NCI-H2029 treated with DMSO at 0.1 percent for 48 hours (cell line): ENCODE measurements around the gene MED22.
"Not testable (repeated sequence)": the region's sequence is repeated elsewhere in the genome, so short reads cannot be mapped to it uniquely, and the experiment has no call there.

Experiments used
- DNase-seq: peaks from one replicate; lab custom pipeline; 2025; lab: John Stamatoyannopoulos, UW

MED22 gene

DNA sequence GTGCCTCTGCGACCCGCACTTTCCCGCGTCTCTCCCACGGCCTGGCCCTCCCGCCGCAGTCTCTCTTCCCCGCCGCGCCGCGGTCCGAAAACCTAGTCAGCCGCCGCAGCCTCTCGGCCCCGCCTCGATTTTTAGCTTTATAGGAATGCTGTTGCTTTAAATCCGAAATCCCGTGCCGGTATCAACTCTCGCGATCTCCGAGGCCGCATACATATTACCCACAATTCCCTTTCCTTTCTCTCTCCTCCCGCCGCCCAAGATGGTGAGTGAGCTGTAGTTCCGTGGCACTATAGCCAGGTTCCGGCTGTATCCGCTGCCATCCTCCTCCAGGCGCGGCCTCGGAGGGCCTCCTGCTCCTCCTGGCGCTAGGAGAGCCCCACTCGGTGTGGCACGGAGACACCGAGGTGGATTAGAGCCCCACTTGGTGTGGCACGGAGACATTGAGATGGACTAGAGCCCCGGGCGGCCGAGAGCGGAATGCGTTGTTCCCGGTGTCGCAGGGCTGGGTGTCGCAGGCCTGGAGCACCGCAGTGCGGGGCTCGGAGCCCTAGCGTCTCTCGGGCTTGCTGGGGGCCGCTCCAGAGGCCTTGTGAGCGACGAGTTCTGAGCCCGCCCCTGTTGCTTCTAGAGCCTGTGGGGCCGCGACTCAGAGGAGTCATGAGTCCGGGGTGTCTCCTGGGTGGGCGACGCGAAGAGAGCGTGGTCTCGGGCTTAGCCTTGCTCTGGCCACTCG lies at the start of gene MED22, which contains the start of gene RPL7A:
TSS of gene MED22 (minus strand) at position 147 of the 733 bp plus-strand sequence. CDS start 1,469 bp downstream, outside the sequence.
TSS of gene RPL7A (plus strand) at position 234 of the 733 bp plus-strand sequence. CDS start at position 260, 26 bp downstream.
- DNase-seq = peak; percentile 95

DNA sequence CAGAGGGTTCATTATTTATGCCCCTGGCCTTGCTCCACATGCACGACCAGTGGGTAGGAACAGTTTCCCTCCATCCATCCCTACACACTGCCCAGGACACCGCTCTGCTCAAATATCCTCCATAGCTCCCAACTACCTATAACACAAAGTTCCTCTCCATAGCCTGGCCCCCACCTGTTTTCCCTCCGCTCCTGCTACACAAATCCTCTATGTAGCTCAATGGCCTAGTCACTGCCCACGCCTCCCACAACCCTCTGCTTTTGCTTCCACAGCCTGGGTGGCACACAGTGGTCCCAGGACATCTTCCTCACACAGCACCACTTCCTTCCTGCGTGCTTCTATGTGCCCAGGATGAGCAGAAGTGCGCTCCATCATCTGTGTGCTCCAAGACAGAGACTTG lies 49.4 kb upstream of the MED22 start:
- no peak for DNase-seq

DNA sequence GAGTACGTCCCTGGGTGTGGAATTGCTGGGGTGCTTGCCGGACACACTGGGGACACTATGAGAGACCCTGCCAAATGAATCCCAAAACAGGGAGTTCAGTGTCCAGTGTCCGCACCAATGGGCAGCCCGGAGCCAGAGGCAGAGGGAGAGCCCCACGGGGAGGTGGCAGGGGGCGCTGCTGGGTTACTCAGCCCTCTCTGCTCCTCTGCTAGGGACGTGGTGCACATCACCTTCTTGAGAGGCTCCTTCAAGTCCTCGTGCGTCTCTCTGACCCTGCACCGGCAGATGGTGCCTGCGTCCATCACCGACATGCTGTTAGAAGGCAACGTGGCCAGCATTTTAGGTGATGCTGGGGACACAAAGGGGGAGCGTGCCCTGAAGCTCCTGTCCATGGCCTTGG lies 49.0 kb upstream of the MED22 start:
- no peak for DNase-seq

DNA sequence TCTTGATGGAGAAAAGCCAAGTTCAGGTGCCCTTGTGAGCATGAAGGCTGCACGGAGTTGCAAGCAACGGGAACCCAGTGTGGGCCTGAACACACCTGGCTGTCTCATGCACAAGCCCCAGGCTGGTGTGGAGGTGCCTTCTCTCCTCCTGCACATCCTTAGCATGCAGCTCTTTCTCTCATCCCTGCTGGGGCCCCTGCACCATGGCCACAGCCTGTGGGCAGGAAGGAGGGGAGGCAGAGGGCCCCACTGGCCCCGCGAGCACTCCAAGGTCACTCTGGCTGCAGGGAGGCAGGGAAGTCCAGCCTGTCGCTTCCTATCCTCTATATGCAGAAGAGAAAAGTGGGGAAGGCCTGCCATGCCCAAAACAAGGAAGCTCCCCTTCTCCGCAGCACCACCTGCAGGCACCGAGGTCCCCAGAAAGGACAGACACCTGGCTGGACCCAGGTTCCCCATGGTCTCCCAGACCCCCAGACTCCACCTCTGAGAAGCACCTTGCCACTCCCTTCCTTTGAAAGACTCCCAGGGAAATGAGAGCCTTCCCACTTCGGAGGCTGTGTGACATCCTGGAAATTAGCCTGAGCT lies 46.8 kb upstream of the MED22 start:
- no peak for DNase-seq

DNA sequence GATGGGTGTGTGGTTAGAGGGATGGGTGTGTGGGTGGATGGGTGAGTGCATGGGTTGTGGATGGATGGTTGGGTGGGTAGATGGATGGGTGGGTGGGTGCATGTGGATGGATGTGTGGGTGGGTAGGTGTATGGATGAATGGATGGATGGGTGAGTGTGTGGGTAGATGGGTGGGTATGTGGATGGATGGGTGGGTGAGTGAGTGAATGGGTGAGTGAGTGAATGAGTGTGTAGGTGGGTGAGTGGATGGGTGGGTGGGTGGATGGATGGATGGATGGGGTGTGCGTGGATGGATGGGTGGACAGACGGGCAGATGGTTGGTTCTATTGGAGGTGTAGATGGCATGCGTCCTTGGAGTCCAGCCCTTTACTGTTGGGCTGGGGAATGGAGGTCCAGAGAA lies 45.5 kb upstream of the MED22 start:
- DNase-seq = no peak

DNA sequence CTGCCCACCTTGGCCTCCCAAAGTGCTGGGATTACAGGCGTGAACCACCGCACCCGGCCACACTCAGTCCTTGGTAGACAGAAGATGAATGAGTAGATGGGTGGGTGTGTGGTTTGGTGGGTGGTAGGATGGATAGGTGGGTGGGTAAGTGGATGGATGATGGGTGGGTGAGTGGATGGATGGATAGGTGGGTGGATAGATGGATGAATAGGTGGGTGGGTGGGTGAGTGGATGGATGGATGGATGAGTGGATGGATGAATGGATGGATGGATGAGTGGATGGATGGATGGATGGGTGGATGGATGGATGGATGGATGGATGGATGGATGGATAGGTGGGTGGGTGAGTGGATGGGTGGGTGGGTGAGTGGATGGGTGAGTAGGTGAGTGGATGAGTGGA lies 44.4 kb upstream of the MED22 start:
- not testable (repeated sequence) for DNase-seq

DNA sequence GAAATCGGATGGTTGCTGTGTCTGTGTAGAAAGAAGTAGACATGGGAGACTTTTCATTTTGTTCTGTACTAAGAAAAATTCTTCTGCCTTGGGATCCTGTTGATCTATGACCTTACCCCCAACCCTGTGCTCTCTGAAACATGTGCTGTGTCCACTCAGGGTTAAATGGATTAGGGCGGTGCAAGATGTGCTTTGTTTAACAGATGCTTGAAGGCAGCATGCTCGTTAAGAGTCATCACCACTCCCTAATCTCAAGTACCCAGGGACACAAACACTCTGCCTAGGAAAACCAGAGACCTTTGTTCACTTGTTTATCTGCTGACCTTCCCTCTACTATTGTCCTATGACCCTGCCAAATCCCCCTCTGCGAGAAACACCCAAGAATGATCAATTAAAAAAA lies 43.5 kb upstream of the MED22 start:
- not testable (repeated sequence) for DNase-seq

DNA sequence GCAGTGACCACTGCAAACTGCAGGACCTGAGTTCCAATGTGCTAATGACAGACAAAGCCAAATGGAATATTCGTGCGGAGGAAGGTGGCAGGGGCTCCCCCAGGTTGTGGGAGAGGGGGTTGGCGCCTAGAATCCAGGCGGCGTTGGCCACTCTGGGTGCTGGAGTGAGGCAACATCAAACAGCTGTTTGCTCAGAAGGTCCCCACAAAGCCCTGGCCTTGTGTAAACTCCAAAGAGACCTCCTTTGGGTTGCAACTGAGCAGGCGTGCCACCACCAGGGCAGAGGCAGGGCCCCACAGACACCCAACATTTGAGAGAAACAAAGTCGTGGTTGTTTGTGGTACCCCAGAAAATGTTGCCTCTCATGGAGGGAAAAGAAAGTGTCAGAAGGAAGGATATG lies 42.8 kb upstream of the MED22 start:
- no peak for DNase-seq

DNA sequence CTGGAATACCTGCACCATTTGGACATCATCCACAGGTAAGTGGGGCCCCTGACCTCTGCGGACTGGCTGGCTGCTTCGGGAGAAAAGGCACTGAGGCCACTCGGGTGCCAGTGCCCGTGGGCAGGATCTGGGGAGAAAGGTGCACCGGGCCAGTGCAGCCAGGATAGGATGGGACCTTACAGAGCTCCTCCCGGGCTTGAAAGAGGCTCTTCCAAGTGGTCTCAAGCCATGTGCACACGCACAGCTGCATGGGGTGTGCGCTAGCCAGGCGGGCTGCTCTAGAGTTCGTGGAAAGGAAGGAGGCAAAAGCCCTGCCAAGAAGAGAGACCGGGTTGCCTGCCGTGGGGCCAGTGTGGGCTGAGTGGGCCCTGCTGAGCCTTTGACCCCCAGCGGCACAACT lies 41.6 kb upstream of the MED22 start:
- no peak for DNase-seq

DNA sequence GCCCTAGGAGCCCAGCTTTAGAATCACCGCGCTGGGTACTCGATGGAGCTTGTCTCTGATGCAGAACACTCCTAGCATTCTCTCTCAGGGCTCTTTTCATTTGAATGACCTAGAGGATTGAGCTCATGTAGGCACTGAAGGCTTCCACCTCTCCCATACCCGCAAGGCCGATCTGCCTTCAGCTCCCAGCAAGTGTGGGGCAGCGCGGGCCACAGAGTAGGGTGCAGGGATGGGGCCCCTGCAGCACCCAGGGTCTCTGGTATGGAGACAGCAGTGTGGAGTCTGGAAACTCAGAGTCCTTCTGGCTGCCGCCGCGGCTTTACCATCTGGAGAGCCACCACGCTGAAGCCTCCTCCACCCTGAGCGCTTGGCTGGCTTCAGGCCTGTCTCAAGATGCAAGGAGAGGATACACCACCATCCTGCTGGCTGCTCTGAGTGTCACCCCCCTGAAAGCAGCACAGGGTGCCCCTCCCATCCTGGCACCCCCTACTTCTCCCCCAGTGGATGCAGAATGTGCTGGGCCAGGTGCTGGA lies 41.2 kb upstream of the MED22 start:
- DNase-seq = no peak

DNA sequence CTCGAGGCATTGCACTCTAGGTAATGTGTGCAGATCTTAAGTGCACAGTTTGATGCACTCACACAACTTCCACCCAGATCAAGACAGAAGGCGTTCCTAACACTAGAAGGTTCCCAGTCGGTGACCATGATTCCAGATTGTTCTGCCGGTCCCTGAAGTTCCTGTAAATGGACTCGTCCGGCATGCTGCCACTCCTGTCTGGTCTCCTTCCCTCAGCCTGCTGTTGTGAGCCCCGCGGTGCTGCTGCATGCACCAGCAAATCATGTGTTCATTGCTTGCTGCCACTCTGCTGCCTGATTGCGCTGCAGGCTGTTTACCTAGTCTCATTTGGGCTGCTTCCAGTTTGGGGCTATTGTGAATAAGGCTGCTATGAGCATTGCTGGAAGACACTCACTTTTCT lies 39.7 kb upstream of the MED22 start:
- no peak for DNase-seq

DNA sequence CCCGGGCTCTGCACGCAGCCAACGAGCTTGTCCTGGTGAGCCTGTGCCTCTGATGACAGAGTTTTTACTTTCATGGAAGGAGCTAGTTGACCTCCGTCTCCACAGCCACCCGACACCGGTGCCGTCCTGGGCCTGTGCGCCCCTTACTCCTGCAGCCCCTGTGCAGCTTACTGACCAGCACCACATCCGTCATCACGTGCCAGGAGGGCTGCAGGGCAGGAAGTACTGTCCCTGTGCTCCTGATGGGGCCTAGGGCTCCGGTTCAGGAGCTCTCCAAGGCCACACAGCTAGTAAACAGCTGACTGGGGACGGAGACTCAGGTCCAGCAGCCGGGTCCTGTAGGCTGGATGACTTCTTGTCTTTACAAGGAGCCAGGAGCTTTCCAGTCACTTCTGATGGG lies 38.4 kb upstream of the MED22 start:
- no peak for DNase-seq

DNA sequence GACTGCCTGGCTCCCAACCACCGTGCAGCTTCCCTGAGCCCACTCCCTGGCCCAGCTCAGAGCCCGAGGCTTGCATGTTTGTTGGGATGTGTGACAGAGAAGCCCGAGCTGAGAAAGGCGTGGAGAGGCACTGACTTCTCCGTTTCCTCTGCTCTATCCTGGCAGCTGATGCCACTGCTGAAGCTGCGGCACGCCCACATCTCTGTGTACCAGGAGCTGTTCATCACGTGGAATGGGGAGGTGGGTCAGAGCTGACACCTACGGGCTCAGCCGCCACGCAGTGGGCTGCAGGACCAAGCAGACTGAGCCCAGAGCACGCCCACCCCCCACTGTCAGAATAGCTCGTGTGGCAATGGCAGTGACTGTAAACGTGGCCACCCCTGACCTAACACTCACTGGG lies 37.5 kb upstream of the MED22 start:
- DNase-seq = no peak

DNA sequence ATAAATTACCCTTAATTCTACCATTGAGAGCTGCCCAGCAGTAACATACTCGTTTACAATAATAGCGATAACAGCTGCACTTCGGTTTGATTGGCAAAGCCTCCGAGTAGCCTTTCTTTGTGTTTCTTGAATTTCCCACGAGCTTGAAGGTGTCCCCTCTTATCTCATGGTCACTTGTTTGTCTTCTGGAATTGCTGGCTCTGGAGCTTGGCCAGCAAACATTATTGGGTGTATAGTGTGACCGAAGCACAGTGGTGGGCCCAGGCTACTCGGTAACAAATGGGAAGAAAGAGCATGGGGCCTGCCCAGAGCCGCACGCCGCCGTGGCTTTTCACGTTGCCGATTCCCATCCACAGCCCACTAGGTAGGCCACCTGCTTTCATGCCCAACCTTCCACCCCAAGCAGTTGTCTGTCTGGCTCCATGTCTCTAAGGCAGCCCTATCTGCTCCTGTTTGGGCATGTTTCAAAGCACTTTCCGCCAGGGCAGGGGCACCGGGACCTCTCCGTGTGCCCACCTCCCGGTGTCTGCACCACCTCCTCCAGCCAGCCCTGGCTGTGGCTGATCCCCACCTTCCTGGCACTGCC lies 36.9 kb upstream of the MED22 start:
- DNase-seq = no peak

DNA sequence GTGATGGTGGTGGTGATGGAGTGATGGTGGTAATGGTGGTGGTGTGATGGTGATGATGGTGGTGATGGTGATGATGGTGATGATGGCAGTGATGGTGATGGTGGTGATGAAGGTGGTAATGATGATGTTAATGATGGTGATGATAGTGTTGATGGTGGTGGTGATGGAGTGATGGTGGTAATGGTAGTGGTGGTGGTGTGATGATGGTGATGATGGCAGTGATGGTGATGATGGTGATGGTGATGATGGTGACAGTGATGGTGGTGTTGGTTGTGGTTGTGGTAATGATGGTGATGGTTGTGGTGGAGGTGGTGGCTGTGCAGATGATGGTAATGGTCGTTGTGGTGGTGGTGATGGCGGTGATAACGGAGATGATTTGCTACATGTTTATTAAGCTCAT lies 35.5 kb upstream of the MED22 start:
- no peak for DNase-seq

DNA sequence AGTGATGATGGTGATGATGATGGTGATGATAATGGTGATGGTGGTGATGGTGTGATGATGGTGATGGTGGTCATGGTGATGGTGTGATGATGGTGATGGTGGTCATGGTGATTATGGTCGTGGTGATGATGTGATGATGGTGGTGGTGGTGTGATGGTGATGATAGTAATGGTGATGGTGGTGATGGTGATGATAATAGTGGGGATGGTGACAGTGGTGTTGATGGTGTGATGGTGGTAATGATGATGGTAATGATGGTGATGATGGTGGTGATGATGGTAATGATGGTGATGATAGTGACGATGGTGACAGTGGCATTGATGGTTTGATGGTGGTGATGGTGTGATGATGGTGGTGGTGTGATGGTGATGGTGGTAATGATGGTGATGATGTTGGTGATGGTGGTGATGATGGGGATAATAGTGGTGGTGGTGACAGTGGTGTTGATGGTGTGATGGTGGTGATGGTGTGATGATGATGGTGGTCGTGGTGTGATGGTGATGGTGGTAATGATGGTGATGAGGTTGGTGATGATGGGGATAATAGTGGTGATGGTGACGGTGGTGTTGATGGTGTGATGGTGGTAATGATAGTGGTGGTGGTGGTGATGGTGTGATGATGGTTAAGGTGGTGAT lies 34.7 kb upstream of the MED22 start:
- no peak for DNase-seq

DNA sequence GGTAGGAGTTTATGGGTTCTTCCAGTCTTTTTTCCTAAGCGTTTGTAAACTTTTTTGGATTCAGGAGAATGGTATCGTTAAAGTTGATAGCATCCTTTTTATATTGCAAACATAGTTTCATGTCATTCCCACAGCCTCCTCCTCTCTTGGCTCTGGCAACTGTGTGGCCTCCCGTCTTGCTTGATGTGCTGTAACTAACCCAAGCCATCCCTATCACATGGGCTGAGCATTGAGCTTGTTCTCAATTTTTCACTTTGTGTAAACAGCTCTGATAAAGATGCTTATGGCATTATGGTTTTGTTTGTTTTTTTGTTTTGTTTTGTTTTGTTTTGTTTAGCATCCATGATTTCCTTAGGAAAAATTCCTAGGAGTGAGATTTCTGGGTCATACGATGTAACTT lies 32.8 kb upstream of the MED22 start:
- DNase-seq = no peak

DNA sequence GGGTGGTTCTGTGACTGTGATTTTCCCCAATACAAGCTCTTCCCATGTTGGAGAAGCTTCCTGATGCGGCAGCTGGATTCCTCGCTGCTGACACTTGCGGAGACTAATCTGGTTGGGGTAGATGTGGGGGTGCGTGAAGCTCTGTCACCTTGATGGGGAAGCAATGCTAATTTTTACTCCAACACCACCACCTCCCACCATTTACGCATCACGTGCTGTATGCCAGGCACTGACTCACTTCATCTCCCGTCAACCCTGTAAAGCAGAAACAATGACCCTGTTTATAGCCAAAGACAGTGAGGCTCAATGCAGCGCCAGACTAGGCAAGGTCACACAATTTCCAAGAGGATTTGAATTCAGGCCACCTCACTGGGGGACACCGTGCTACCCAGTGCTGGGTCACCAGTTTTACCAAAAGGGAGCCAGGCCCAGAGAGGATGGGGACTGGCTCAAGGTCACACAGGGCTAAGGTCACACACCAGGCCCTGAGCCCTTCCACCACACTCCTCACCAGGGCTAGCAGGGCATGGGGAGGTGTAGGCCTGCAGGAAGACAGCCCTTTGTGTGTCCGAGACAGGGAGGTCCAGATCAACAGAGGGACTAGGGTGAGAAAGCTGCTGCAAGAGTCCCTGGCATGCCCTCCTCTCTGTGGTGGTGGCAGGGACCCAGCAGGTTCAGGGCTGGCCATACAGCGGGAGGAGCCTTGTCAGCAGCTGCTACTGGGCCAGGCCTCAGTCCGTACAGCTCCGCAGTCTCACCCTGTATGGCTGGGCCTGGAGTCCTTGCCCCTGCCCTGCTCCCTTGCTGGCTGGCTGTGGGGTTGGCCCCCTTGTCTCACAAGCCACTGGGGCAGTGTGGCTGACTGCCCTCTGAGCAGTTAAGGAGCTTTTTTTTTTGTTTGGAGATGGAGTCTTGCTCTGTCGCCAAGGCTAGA lies 31.5 kb upstream of the MED22 start:
- no peak for DNase-seq

DNA sequence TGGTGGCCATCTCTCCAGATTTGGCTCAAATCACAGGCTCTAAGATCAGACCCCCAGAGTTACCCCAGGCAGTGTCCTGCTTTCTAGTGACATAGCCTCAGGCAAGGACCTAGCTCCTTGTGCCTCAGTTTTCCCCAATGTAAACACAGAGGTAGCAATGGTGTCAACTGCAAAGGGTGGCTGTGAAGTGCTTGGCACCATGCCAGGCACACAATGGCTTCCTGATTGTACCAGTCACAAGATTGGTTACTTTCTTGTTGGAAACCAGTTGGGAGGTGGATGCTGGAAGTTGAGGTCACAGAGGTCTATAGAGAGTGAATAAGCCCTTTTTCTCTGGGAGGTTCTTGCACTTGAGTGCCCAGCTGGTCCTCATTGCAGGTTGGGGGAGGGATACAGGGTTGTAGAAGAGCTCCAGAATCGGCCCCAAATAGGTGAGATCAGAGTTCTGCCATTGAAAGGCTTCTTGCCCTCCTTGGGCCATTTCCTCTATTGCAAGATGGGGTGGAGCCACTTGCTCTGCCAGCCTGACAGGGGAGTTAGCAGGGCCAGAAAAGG lies 30.6 kb upstream of the MED22 start:
- DNase-seq = no peak

DNA sequence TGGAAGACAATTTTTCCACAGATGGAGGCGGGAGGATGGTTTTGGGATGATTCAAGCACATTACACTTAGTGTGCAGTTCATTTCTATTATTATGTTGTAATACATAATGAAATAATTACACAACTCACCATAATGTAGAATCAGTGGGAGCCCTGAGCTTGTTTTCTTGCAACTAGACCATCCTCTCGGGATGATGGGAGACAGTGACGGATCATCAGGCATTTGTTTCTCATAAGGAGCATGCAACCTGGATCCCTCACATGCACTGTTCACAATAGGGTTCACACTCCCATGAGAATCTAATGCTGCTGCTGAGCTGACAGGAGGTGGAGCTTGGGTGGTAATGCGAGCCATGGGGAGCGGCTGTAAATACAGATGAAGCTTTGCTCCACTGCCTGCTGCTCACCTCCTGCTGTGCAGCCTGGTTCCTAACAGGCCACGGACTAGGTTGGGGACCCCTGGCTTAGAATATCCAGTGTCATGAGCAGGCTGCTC lies 29.8 kb upstream of the MED22 start:
- DNase-seq = no peak

DNA sequence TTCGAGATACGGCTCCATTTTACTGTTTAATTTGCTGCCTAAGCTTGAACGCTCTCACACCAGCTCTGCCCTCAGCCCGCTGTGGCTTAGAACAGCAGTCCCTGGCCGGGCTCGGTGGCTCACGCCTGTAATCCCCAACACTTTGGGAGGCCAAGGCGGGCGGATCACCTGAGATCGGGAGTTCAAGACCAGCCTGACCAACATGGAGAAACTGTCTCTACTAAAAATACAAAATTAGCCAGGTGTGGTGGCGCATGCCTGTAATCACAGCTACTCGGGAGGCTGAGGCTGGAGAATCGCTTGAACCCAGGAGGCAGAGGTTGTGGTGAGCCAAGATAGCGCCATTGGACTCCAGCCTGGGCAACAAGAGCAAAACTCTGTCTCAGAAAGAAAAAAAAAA lies 29.3 kb upstream of the MED22 start:
- not testable (repeated sequence) for DNase-seq
